HG03280 (cell line): ENCODE measurements around the gene HDAC10.

ENCODE experiments used
- ATAC-seq: cut with Tn5 transposase; IDR thresholded peaks from one replicate; pipeline ENCODE4 v1.9.1; 2021; ENCODE audit warnings: mild to moderate bottlenecking, moderate library complexity; ENCODE audit not compliant: unreplicated experiment

The HDAC10 gene

GRCh38 chr22:50270666-50271394 is 19.8 kb upstream of the HDAC10 start:
- no peak for ATAC-seq

- no peak for ATAC-seq
Observed at GRCh38 chr22:50269970-50270665, 19.1 kb upstream of the HDAC10 start, which contains the start of gene MAPK11. Gene MAPK11, minus strand, starts transcription at chr22:50270380. Its CDS starts 88 bp downstream, at chr22:50270292.

- ATAC-seq: no peak
Observed at GRCh38 chr22:50269573-50269969, 18.5 kb upstream of the HDAC10 start.

GRCh38 chr22:50268655-50269113 is 17.6 kb upstream of the HDAC10 start:
- no peak for ATAC-seq

GRCh38 chr22:50267591-50268390 is 16.7 kb upstream of the HDAC10 start:
- ATAC-seq: no peak

- no peak for ATAC-seq
Observed at GRCh38 chr22:50266994-50267393, 15.9 kb upstream of the HDAC10 start.

- no peak for ATAC-seq
Observed at GRCh38 chr22:50264946-50265669, 14.0 kb upstream of the HDAC10 start.

- no peak for ATAC-seq
Observed at GRCh38 chr22:50264104-50264745, 13.2 kb upstream of the HDAC10 start.

GRCh38 chr22:50262973-50263617 is 12.0 kb upstream of the HDAC10 start:
- no peak for ATAC-seq

- ATAC-seq: no peak
Observed at GRCh38 chr22:50262460-50262911, 11.4 kb upstream of the HDAC10 start.

- ATAC-seq: no peak
Observed at GRCh38 chr22:50261615-50262459, 10.8 kb upstream of the HDAC10 start, which contains the start of gene MAPK12. Gene MAPK12, minus strand, starts transcription at chr22:50261683. Its CDS starts 174 bp downstream, at chr22:50261509.

GRCh38 chr22:50260801-50261614 is 9.9 kb upstream of the HDAC10 start:
- ATAC-seq: no peak

GRCh38 chr22:50260434-50260800 is 9.4 kb upstream of the HDAC10 start:
- ATAC-seq: no peak

GRCh38 chr22:50259302-50259701 is 8.2 kb upstream of the HDAC10 start:
- ATAC-seq: no peak

GRCh38 chr22:50258361-50259292 is 7.6 kb upstream of the HDAC10 start:
- no peak for ATAC-seq

GRCh38 chr22:50257451-50258360 is 6.6 kb upstream of the HDAC10 start:
- no peak for ATAC-seq
